NOMO-1 treated with DMSO at 0.1 percent for 48 hours (cell line): ENCODE data around the gene AR.

Source experiments
- DNase-seq: peaks from one replicate; lab custom pipeline; 2025; ENCODE audit not compliant: unreplicated experiment; lab: John Stamatoyannopoulos, UW

AR gene

DNA sequence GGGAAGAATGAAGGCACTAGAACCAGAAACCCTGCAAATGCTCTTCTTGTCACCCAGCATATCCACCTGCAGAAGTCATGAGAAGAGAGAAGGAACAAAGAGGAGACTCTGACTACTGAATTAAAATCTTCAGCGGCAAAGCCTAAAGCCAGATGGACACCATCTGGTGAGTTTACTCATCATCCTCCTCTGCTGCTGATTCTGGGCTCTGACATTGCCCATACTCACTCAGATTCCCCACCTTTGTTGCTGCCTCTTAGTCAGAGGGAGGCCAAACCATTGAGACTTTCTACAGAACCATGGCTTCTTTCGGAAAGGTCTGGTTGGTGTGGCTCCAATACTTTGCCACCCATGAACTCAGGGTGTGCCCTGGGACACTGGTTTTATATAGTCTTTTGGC is 181.7 kb downstream of the AR start:
- no peak for DNase-seq

DNA sequence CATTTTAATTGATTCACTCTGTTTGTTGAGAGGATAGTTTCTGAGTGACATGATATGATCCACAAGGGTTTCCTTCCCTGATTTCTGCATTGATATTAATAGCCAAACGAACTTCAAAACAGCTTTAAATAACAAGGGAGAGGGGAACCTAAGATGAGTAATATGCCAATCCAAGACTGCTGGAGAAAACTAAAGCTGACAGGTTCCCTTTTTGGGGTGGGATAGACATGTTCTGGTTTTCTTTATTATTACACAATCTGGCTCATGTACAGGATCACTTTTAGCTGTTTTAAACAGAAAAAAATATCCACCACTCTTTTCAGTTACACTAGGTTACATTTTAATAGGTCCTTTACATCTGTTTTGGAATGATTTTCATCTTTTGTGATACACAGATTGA is 182.2 kb downstream of the AR start:
- peak; percentile 76 for DNase-seq

DNA sequence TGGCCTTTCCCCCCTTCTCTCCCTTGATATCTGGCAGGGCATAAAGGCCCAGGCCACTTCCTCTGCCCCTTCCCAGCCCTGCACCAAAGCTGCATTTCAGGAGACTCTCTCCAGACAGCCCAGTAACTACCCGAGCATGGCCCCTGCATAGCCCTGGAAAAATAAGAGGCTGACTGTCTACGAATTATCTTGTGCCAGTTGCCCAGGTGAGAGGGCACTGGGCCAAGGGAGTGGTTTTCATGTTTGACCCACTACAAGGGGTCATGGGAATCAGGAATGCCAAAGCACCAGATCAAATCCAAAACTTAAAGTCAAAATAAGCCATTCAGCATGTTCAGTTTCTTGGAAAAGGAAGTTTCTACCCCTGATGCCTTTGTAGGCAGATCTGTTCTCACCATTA is 183.8 kb downstream of the AR start:
- no peak for DNase-seq

- no peak for DNase-seq
Observed at GRCh38 chrX:67730296-67730695, 186.5 kb downstream of the AR start.

GRCh38 chrX:67731061-67731460 is 187.2 kb downstream of the AR start:
- no peak for DNase-seq

- DNase-seq: no peak
Observed at GRCh38 chrX:67732864-67733263, 189.0 kb downstream of the AR start.

- peak; percentile 65 for DNase-seq
Observed at GRCh38 chrX:67734111-67734753, 190.4 kb downstream of the AR start.

DNA sequence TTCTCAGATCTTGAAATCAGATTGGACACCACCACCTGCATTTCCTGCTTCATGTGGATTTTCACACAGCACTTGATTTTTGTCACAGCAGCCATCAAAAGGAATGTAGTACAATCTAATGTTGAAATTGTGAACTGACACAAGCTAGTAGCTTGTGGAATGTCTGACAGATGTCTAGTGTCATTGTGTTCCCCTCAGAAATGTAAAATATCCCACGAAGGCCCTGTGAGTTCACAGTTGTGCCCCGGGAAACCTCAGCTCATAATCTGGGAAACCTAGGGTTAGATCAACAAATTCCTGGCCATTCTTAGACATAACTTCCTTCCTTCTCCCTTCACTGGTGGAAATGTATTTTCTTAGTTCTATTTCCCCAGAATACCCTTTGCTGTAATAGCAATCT is 205.7 kb downstream of the AR start:
- no peak for DNase-seq

- no peak for DNase-seq
Observed at GRCh38 chrX:67750694-67751093, 206.9 kb downstream of the AR start.

- no peak for DNase-seq
Observed at GRCh38 chrX:67759018-67759417, 215.2 kb downstream of the AR start.

GRCh38 chrX:67777148-67777547 is 233.3 kb downstream of the AR start:
- DNase-seq: no peak

DNA sequence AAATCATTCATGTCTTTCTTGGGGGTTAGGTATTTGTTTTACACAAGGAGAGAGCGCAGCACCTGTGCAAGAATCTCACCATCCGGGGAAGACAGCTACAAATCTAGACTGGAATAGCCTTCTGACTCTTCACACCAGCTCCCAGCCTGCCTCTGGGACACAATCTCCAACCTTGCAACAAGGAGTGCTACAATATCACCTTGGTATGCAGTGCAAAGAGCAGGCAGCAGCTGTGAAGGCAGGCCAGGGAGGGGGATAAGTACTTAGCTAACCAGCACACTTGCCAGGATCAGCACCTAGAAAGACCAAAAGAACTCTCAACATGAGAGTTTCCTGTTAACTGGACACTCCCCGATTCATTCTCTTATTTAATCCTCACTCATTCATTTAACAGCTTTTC is 235.3 kb downstream of the AR start:
- no peak for DNase-seq
